ENCODE measurements around the gene C1QL1. TPM values are rescaled to one million over a fixed set of nuclear protein-coding genes. Genes with fewer than 3 reads are reported as not detected.

C1QL1 gene
- total RNA-seq, 4 donors from 2014 or later = not detected

DNA sequence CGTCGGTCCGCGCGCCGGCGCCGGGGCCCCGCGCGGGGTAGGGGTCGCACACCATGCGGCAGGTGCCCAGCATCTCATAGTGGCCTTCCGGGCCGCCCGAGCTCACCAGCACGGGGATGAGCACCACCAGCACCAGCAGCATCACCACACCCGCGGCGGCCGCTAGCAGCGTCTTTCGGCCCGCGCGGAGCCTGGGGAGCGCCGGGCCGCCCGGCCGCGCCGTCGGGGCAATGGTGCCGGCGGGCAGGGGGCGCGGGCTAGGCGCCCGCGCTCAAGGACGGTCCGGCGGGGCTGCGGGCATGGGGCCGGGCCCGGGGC is 237 bp downstream of the C1QL1 start:
- TF ChIP-seq, protein P1, sequence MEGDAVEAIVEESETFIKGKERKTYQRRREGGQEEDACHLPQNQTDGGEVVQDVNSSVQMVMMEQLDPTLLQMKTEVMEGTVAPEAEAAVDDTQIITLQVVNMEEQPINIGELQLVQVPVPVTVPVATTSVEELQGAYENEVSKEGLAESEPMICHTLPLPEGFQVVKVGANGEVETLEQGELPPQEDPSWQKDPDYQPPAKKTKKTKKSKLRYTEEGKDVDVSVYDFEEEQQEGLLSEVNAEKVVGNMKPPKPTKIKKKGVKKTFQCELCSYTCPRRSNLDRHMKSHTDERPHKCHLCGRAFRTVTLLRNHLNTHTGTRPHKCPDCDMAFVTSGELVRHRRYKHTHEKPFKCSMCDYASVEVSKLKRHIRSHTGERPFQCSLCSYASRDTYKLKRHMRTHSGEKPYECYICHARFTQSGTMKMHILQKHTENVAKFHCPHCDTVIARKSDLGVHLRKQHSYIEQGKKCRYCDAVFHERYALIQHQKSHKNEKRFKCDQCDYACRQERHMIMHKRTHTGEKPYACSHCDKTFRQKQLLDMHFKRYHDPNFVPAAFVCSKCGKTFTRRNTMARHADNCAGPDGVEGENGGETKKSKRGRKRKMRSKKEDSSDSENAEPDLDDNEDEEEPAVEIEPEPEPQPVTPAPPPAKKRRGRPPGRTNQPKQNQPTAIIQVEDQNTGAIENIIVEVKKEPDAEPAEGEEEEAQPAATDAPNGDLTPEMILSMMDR (IDR thresholded peaks at IDR 0.05; ENCODE audit: low read depth) = no peak

DNA sequence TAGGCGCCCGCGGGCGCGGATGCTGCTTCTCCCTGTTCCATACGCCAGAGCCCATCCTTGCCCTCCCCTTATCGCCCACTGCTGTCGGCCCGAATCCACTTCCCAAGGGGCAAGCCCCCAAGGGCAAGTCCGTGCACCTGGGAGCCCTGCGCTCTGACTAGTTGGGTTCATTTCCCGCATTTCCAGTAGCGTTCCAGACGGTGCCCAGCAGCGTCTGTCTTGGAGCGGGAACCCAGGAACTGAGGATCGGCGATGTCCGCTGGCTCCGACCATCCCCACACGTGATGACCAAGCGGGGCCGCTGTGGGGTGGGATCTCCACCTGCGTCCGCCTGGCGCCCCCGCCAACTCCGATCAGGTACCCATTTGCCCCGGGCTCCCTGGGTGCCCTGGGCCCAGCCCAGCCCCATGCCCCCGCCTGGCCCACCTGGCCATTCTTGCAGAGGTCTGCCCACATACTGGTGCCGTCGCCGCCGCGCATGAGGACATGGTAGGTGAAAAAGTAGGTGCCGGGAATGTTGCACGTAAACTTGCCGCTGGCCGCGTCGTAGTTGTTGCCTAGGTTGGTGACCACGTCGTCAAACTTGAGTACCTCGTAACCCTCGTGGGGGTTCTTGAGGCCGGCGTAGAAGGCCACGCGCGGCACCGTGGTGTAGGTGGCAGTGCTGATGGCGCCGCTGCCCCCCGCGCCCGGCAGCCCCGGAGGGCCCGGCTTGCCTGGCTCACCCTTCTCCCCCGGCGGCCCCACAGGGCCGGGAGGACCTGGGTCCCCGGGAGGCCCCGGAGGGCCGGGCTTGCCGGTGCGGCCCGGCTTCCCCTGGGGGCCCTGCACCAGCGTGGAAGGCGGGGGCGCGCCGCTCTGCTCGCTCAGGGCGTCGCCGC is 837 bp downstream of the C1QL1 start:
- TF ChIP-seq, protein P1 (IDR thresholded peaks at IDR 0.05; ENCODE audit: low read depth) = no peak

DNA sequence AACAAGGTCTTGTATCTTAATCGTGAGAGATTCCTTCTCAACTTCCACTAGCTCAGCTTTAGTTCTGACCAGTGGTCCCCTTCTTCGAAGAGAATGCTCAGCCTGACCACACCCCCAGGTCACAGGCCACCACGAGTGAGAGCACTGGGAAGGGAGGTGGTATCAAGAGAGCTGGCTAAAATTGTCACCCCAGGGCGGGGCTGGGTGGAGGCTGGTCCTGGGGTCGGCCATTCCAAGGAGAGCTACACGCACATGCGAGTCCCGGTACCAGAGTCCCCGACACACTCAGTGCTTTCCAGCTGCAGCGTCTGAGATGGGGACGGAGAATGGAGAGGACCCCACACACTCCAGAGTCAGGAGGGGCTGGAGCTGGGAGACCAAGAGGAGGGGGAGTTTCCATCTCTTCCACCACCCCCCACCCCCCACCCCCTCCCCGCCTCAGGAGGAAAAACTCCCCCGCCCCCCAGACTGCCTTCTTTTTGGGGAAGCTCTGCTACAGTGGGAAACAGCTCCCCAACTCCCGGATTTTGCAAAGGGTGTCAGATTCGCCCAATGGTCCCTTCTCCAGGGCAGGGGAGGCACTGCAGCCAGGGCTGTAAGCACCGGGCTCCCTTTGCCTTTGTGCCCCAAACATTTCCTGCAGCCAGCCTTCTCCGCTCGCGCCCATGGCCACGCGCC is 1.6 kb downstream of the C1QL1 start:
- TF ChIP-seq, protein P1 (IDR thresholded peaks at IDR 0.05; ENCODE audit: low read depth) = no peak

DNA sequence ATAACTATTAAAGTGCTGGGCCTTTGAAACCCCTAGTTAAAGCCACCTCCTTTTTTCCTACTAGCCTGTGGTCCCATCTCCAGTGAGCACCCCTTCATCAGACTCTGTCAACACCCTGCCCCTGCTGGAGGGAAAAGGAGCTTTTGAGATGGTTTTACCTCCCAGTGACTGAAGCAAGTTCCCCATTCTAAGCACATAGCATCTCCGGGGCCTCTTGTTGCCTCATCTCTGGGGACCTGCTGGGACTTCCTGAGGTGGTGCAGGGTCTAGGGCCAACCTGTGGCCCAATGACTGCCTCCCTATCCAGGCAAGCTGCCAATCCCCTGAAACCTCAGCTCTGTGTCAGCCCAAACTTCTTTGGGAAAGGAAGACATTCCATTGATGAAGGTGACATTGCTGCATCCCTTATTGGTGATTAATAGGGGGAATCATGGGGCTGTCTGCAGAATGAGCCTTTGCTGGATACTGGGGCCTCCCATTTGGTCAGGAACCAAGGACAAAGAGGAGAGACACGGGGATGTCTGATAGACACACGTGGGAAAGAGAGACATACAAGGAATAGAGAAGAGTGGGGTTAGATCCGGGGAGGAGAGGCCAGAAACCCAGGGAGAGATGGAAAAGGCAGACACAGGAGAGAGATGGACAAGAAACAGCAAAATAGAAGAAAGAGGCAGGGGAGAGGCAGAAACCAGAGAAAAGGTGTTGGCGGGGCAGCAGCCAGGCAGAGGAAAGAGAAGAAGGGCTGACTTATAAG is 2.4 kb downstream of the C1QL1 start:
- TF ChIP-seq, protein P1 (IDR thresholded peaks at IDR 0.05; ENCODE audit: low read depth) = no peak

DNA sequence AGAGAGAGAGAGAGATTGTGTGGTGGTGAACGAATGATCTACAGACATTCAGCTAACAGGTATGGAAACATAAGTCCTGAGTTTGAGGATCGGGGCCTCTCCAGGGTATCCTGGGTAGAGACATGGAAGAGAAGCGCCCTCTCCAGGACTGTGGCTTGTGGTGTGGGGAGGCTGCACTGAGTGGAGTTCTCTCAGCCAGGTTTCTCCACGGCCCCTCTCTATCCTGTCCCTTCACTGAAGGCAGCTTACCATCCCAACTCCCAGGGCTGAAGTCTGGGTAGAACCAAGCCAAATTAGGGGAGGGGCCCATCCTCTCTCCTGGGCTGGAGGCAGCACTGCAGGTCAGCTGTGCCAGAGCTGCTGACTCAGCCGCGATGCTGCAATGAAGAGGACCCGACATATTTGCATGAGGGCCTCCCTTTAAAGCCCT is 6.2 kb downstream of the C1QL1 start:
- TF ChIP-seq, protein P1 (IDR thresholded peaks at IDR 0.05; ENCODE audit: low read depth) = no peak

DNA sequence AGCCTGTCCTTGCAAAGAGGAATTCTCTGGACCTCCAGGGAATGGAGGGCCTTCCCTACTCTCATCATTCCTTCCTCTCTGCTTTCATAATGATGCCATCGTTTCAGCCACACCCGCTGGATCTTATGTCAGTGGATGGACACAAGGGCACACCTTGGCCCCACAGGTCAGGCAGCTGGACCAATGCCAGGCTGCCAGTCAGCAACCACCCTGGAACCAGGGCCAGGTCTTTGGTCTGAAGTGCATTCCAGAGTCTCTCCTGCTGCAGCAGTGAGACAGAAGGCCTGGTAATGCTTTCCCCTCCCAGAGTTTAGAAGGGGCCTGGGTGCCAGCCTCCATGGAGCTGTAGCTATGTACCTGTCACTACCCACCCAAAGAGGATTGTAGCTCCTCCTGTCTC is 7.4 kb downstream of the C1QL1 start:
- TF ChIP-seq, protein P1 (IDR thresholded peaks at IDR 0.05; ENCODE audit: low read depth) = no peak

Data from subcutaneous adipose tissue (tissue), 4 donors.